ENCODE measurements around the gene TMCC2. TPM values are rescaled to one million over a fixed set of nuclear protein-coding genes. Genes with fewer than 3 reads are reported as not detected.

The TMCC2 gene
- total and polyA plus RNA-seq, 2 of the 4 experiments (the other 2 are of a cell fraction), result 2.0 to 4.2 TPM

GRCh38 chr1:205304695-205305070, 76.9 kb downstream of the TMCC2 start (continued):
- TF ChIP-seq CTCF (conservative IDR thresholded peaks at IDR 0.05; ENCODE audit: low read depth, low read length), result no peak

GRCh38 chr1:205306929-205307566, 79.3 kb downstream of the TMCC2 start:
- H2BK15ac ChIP-seq (ENCODE audit: low read depth, low read length), result no peak overlapping the region
- DNase-seq (no peak), ATAC-seq (ENCODE audit: low read depth) (no peak)
- H2AFZ ChIP-seq (replicated peaks; ENCODE audit: low read length, poor library complexity), result no peak overlapping the region
- in situ Hi-C loops (cut with MboI; ENCODE audit: low sequenced_read_pairs) (no loop called here), intact Hi-C loops (cut with micrococcal nuclease) (no loop called here), dilution Hi-C loops (cut with HindIII; ENCODE audit: low sequenced_read_pairs, unreplicated experiment) (no loop called here)
- H3K18ac ChIP-seq (ENCODE audit: low read depth, low read length), result no peak overlapping the region; the same call in 1 of the 2 replicates
- no TSS peak for BruUV-seq (replicated peaks)
- H2BK20ac ChIP-seq (ENCODE audit: low read depth, low read length), result no peak overlapping the region; the same call in 1 of the 2 replicates
- no peak overlapping the region; the same call in 1 of the 2 replicates for H3K56ac ChIP-seq (ENCODE audit: extremely low read depth, insufficient read depth, low read length)
- peak overlapping the region; percentile 8; the same call in 1 of the 2 replicates for H3K23ac ChIP-seq (ENCODE audit: low read depth, low read length)
- peak overlapping the region; percentile 50; the same call in 1 of the 2 replicates for H4K5ac ChIP-seq (ENCODE audit: low read depth, low read length)
- H3K27me3 ChIP-seq (ENCODE audit: control insufficient read depth, insufficient read depth, low read length), result no peaks in the 10 kb centered on the region
- 75% methylated on average over 1 of the region's 7 CpGs; no CpG with 5 or more reads in 1 of the 2 experiments for WGBS, 2 experiments (ENCODE audit: extremely low coverage in 2 of 2, insufficient read length in 1 of 2)
- no peak overlapping the region for H2BK120ac ChIP-seq (ENCODE audit: low read depth, low read length)
- H4K8ac ChIP-seq (ENCODE audit: low read depth in 2 of 2, low read length in 2 of 2), result no peak overlapping the region
- H4K20me1 ChIP-seq (ENCODE audit: insufficient read depth, low read length), result peaks cover 6% of the 10 kb centered on the region
- H3K4me1 ChIP-seq (ENCODE audit: control insufficient read depth, insufficient read depth, low read length), result peaks cover 8% of the 10 kb centered on the region
- no peak overlapping the region; the same call in 1 of the 2 replicates for H2AK5ac ChIP-seq (ENCODE audit: low read depth, low read length)
- H3K4me2 ChIP-seq (ENCODE audit: low read depth, low read length), result no peak overlapping the region
- H3K4ac ChIP-seq (ENCODE audit: low read depth, low read length), result no peak overlapping the region
- peaks cover 47 to 88% of the 10 kb centered on the region in 2 experiments for H3K79me1 ChIP-seq (ENCODE audit: low read depth in 1 of 2, low read length in 2 of 2)
- H3K9me3 ChIP-seq (ENCODE audit: control insufficient read depth, insufficient read depth, low read length), result no peaks in the 10 kb centered on the region
- no peak overlapping the region for H2AK9ac ChIP-seq (replicated peaks; ENCODE audit: low read depth, low read length, poor library complexity)
- CTCF ChIA-PET, result no interaction called here
- H4K91ac ChIP-seq (ENCODE audit: insufficient read depth, low read depth, low read length), result no peak overlapping the region; the same call in 1 of the 2 replicates
- peaks cover 53% of the 10 kb centered on the region for H3K9me1 ChIP-seq (ENCODE audit: insufficient read depth, low read length)
- POLR2A ChIA-PET (ENCODE audit: unreplicated experiment), result no interaction called here
- H3K9ac ChIP-seq (ENCODE audit: low read depth, low read length), result no peak overlapping the region
- H3K36me3 ChIP-seq (ENCODE audit: control insufficient read depth, insufficient read depth, low read length), result peaks cover 92% of the 10 kb centered on the region
- H3K27ac ChIP-seq (ENCODE audit: insufficient read depth, low read length), result peak overlapping the region; percentile 13; the same call in 1 of the 2 replicates
- H3K14ac ChIP-seq (replicated peaks; ENCODE audit: low read depth, low read length), result peak overlapping the region; percentile 3; the same call in 1 of the 2 replicates
- peak overlapping the region; percentile 57 for H2BK5ac ChIP-seq (ENCODE audit: low read depth, low read length, poor library complexity, severe bottlenecking)
- no peak overlapping the region for H3K4me3 ChIP-seq (ENCODE audit: insufficient read depth, low read depth, low read length)
- TF ChIP-seq CHD1 (IDR thresholded peaks at IDR 0.05; ENCODE audit: low read depth, low read length), result no peak
- TF ChIP-seq ELK1 (IDR thresholded peaks at IDR 0.05; ENCODE audit: borderline replicate concordance, low read depth, low read length), result no peak
- TF ChIP-seq USF2 (IDR thresholded peaks at IDR 0.05; ENCODE audit: low read depth, low read length), result no peak
- TF ChIP-seq SMC3 (IDR thresholded peaks at IDR 0.05; ENCODE audit: low read depth, low read length), result no peak
- TF ChIP-seq MXI1 (IDR thresholded peaks at IDR 0.05; ENCODE audit: borderline replicate concordance, low read depth, low read length), result no peak
- TF ChIP-seq RCOR1 (IDR thresholded peaks at IDR 0.05; ENCODE audit: insufficient replicate concordance, low read length), result no peak
- no peak for TF ChIP-seq RFX5 (IDR thresholded peaks at IDR 0.05; ENCODE audit: low read depth, low read length)
- no peak for TF ChIP-seq MAZ (IDR thresholded peaks at IDR 0.05; ENCODE audit: borderline replicate concordance, low read depth, low read length)
- TF ChIP-seq BHLHE40 (IDR thresholded peaks at IDR 0.05; ENCODE audit: low read depth, low read length), result no peak
- no peak for TF ChIP-seq CEBPB (IDR thresholded peaks at IDR 0.05; ENCODE audit: low read depth, low read length)
- TF ChIP-seq RAD21 (IDR thresholded peaks at IDR 0.05; ENCODE audit: low read length), result no peak
- TF ChIP-seq POLR2A (IDR thresholded peaks at IDR 0.05; ENCODE audit: low read depth, low read length), result no peak
